ENCODE results near the gene TEDC2.

The TEDC2 gene

DNA sequence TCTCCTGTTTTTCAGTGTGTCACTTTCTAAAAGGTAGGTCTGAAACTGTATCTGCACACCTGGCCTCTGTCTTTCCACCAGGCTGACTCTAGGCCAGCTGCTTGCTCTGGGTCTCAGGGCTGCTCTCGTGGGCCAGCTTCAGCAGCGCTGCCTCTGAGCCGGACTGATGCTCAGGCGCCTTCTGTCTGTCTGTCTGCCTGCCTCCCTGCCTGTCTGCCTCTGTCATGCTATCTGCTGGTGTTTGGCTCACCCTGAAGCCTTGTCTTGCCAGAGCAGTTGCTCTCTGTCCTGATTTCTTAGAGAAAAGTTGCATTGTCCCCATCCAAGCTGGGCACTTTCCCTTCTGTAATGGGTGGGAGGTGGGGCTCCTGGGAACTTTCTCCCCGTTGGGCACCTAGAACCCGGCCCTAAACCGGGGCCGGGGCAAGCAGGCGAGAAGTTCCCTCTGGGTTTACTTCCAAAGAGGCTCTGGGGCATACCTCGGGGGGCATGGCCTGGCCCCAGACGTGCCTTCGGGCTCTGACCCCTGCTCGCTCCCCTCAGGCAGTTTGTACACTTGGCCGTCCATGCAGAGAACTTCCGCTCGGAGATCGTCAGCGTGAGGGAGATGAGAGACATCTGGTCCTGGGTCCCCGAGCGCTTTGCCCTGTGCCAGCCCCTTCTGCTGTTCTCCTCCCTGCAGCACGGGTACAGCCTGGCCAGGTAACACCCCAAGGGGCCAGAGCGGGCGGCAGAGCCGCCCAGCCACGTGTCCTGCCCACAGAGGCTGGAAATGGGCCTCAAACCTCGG, 38.0 kb downstream of the TEDC2 start:
- DNase-seq = peak; percentile 23

- DNase-seq = peak; percentile 21
Observed at GRCh38 chr16:2498531-2499253, 38.8 kb downstream of the TEDC2 start.

DNA sequence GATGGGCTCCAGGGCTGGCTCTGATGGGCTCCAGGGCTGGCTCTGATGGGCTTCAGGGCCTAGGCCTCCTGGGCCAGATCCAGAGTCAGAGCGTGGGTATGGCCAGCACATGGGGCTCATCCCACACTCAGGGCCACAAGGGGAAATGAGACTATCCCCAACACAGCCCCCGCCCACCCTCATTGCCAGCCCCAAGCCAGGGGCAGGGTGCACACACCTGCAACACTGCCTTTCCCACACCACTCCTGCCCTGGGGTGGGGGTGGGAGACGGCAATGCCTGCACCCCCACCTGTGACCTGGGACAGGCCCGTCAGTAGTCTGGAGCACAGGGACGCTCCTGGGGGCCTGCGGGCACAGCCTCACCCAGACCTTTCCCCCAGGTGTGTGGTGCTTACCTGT, 39.5 kb downstream of the TEDC2 start:
- DNase-seq = peak; percentile 15

DNA sequence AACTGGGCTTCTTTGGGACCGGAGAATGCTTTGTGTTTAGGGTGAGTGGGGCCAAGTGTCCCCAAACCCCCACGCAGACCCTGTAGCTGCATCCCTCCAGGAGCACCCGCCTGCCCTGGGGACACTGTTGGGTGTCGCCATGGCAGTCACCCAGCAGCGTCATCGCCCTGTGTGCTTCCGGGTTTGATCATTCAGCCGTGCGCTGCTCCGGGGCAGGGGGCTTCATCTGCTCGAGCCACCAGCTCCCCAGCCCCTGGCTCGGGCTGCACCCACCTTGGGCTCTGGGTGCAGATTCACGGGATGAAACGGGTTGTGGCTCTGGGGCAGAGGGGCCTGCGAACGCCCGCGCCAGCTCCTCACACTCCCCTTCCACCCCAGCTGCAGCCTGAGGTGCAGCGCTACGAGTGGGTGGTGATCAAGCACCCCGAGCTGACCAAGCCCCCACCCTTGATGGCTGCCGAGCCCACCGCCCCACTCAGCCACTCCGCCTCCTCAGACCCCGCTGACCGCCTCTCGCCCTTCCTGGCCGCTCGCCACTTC, 40.1 kb downstream of the TEDC2 start:
- no peak for DNase-seq

DNA sequence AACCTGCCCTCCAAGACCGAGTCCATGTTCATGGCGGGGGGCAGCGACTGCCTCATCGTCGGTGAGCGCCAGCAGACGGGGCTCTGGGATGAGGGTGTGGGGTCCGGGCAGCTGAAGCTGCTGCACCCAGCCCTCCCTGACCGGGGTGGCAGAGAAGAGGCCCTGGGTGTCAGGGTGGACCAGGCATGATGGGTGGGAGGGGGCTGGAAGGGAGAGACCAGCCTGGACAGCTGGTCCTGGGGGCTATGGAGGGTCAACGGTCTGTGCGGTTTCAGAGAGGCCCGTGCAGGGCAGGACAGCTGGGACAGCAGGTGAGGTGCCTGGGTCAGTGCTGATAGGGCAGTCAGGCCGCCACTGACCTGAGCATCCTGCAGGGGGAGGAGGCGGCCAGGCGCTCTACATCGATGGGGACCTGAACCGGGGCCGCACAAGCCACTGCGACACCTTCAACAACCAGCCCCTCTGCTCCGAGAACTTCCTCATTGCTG, 40.6 kb downstream of the TEDC2 start:
- peak; percentile 40 for DNase-seq

DNA sequence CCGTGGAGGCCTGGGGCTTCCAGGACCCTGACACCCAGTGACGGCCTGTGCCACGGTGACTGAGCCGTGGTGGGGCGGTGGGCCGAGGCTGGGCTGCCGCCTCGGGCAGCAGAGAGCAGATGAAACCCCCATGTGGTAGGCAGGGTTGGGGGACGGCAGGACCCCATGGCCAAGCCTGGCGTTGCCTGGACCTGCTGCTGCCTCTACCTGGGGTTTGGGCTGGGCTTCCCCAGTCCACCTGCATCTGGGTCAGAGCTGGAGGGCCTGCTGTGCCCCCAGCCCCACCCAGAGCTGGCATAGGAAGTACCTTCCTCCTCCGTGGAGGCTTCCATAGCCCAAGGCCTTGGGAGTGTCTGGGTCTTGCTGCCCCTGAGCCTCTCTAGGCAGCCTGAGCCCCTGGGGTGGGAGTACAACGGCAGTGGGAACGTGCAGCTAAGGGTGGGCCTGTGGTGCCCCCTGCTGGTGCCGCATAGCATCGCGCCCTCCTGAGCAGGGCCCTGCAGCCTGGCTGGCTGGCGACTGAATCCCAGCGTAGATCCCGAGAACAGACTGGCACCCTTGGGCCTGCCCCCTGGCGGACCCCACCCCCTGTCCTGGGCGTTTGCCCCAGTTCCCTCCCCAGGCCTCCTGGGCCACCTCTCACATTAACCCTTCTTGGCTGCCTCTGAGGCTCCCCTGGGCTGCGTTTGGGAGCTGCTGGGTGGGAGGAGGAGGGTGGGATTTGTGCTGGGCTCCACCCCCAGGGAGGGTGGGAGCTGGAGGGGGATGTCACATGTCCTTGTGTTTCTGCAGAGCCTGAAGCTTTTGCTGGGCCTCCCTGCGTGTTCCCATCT, 41.2 kb downstream of the TEDC2 start:
- peak; percentile 90 for DNase-seq

DNA sequence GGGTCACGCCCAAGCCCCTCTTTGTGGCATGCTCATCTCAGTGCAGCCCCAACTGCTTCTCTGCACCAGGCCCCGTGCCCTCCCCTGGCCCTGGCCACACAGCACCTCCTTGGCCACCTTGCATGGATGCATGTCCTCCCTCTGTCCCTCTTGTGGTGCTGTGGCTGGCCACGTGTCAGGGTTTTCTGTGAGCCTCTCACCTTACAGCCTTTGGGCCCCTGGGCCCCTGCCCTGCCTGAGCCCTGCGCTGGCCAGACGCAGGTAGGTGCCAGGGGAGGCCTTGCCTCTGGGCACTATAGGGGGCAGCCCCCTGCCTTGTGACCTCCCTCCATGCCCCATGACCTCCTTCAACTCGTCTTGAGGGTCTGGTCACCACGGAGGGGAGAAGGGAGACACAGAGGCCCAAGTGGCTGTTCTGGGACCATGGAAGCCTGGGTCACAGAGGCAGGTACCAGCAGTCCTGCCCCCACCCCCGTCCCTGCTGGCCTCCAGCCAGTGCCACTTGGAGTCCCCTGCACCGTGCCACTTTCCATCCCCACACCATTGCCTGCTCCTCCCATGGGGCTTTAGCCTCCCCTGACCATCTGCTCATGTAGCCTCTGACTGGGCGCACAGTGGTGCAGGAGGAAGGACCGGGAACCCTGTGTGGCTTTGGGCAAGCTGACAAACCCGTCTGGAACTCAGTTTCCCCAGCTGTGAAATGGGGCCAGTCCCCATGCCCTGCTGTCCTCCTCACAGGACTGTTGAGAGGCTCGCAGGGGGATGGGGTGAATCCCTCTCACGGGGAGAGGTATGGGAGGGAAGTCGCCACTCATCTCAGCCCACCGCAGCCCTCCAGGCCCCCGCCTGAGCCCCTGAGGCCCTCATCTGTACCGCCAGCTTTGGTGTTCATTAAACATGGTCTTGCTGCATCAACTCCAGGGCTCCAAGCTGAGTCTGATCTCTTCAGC, 42.3 kb downstream of the TEDC2 start:
- peak; percentile 31 for DNase-seq

GRCh38 chr16:2505695-2506094, 45.8 kb downstream of the TEDC2 start:
- peak; percentile 9 for DNase-seq

DNA sequence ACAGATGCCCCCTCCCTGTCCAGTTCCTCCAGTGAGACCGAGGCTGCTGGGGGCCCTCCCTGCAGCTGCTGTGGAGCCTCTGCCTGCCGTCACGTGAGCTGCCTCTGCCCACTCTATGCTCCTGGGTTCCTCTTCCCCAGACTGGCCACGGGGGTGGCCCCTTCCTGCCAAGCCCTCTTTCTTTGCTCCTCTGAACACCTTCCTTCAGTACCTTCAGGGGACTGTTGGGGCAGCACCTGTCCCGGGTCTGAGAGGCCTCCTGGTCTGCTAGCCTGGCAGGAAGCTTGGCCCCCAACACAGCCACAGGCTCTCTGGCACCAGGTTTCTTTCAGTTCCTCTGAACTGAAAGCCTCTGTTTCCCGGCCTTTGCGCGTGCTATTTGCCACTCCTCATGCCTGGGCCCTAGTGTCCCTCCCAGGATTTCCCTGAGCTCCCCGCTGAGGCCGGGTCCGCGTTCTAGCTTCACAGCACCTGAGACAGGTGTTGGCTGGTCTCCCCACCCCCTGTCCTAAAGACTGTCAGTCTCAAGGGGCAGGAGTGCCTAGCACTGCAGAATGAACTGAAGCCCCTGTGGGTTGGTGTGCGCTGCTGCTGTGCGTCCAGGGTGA, 47.2 kb downstream of the TEDC2 start:
- DNase-seq = peak; percentile 44

DNA sequence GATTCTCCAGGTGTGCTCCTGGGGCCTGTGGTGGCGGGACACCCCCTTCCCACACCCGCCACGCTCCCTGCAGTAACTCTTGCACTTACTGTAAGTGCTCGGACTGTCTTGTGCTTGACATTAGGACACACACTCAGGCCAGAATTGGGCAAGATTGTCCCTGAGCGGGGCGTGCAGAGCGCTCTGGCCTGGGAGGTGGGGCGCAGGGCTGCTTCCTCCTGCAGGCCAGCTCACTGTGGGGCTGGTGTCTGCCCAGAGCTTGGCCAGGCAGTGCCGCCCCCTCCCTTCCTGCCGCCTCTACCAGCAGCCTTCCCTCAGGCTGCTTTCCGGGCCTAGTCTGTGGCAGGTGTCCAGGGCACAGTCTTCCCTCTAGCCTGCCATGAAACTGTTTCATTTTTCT, 47.8 kb downstream of the TEDC2 start:
- no peak for DNase-seq

- peak; percentile 29 for DNase-seq
Observed at GRCh38 chr16:2508722-2509400, 49.0 kb downstream of the TEDC2 start.

GRCh38 chr16:2511128-2511800, 51.4 kb downstream of the TEDC2 start:
- DNase-seq = peak; percentile 63

DNA sequence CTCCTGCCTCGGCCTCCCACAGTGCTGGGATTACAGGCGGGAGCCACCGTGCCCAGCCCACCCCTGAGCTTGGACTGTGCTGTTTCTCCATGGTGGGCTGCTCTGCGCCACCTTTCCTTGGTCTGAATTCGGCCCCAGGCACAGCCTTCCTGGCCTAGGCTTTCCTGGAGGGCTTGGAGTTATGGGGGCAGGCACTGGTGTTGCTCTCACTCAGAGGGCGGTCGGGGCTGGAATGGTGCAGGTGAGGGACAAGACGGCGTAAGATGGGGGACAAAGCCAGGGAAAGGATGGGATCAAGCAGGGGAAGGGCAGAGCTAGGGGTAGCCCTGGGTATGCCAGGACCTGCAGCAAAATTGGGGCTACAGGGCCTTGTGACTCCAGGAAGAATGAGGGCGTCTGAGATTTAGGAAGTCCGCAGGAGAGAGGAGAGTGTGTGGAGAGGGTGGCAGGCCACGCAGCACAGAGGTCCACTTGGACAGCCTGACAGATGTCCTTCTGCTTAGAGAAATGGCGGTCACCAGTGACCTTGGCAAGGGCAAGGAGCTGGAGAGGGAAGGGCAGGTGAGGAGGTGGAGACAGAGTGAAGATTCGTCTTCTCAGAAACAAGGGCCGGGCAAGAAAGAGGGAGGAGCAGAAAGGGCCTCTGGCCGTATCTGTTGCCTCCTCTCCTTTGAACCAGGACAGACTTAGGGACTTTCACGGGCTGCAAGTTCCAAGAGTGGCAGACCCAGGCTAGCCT, 52.3 kb downstream of the TEDC2 start:
- peak; percentile 35 for DNase-seq

- peak; percentile 30 for DNase-seq
Observed at GRCh38 chr16:2512735-2513404, 53.0 kb downstream of the TEDC2 start.

- peak; percentile 92 for DNase-seq
Observed at GRCh38 chr16:2513405-2514332, 53.8 kb downstream of the TEDC2 start, which contains the start of gene ATP6V0C. TSS of gene ATP6V0C (plus strand) at chr16:2513952. CDS start at chr16:2514104, 152 bp downstream.

All from left hindlimb (tissue), 1 donor.